ENCODE results near the gene PLCG2.

- TF ChIP-seq CTCF (IDR thresholded peaks at IDR 0.05; ENCODE audit: borderline replicate concordance, extremely low read depth, low read length, poor library complexity, severe bottlenecking) (no peak), EZH2 (IDR thresholded peaks at IDR 0.05; ENCODE audit: borderline replicate concordance, low read depth, low read length, severe bottlenecking) (no peak)
These were observed 144.2 kb downstream of the PLCG2 start for GRCh38 chr16:81923296-81923695.

Measured in DND-41 (cell line).